Natural killer cell (primary cell): Measurements from ENCODE around the gene KLHDC7B. TPM values are rescaled to one million over a fixed set of nuclear protein-coding genes. Genes with fewer than 3 reads are reported as not detected.
A peak's percentile ranks its signal among the peaks of the same experiment; 100 is the strongest.

Experiments
- ATAC-seq, 3 donors: fragments of 150-1000 bp in 2 of 3; fragments of 200-7000 bp in 1 of 3; cut with Tn5 transposase; 1 replicate in 1 of 3; 2 replicates in 2 of 3; pipeline ENCODE4 v1.10.0; 2021; ENCODE audit warnings: mild to moderate bottlenecking in 2 of 3, moderate library complexity in 2 of 3
- DNase-seq, 2 donors: peaks; one replicate each; pipeline versions ENCODE4 v3.0.0 to v3.0.0-alpha.2; 2013 to 2021; ENCODE audit warnings: mixed read lengths in 1 of 2
- H3K27ac ChIP-seq: one replicate; pipeline ENCODE4 v1.5.1; 2013; ENCODE audit warnings: mild to moderate bottlenecking, low read length
- H3K27me3 ChIP-seq: one replicate; pipeline ENCODE4 v1.6.1; 2013; ENCODE audit warnings: low read length; ENCODE audit not compliant: control insufficient read depth, insufficient read depth
- H3K36me3 ChIP-seq: one replicate; pipeline ENCODE4 v1.6.1; 2013; ENCODE audit warnings: low read length; ENCODE audit not compliant: control insufficient read depth, insufficient read depth
- H3K4me1 ChIP-seq: one replicate; pipeline ENCODE4 v1.6.1; 2013; ENCODE audit warnings: low read length; ENCODE audit not compliant: control insufficient read depth, insufficient read depth
- H3K4me3 ChIP-seq: one replicate; pipeline ENCODE4 v1.5.1; 2013; ENCODE audit warnings: low read length
- H3K9me3 ChIP-seq: one replicate; pipeline ENCODE4 v1.6.1; 2013; ENCODE audit warnings: low read length; ENCODE audit not compliant: control insufficient read depth, insufficient read depth
- H3K27ac Mint-ChIP-seq, 2 donors: one replicate each; pipeline ENCODE4 v1.8.0; 2022; ENCODE audit warnings: mild to moderate bottlenecking in 2 of 2, mixed read lengths in 2 of 2, moderate library complexity in 1 of 2
- H3K27me3 Mint-ChIP-seq, 2 donors: one replicate each; pipeline ENCODE4 v1.8.0; 2022; ENCODE audit warnings: low read depth in 2 of 2, mixed read lengths in 2 of 2
- H3K36me3 Mint-ChIP-seq: one replicate; pipeline ENCODE4 v1.8.0; 2022; ENCODE audit warnings: mixed read lengths
- H3K4me1 Mint-ChIP-seq, 2 donors: one replicate each; pipeline ENCODE4 v1.8.0; 2022; ENCODE audit warnings: mixed read lengths in 2 of 2
- H3K4me3 Mint-ChIP-seq: one replicate; pipeline ENCODE4 v1.8.0; 2022; ENCODE audit warnings: mild to moderate bottlenecking, moderate library complexity, mixed read lengths
- H3K9me3 Mint-ChIP-seq, 2 donors: one replicate each; pipeline ENCODE4 v1.8.0; 2022; ENCODE audit warnings: mixed read lengths in 2 of 2
- WGBS: methylation state at CpG from one replicate; pipeline ENCODE4 v1.1.7; 2013; ENCODE audit warnings: missing lambda C conversion rate; ENCODE audit not compliant: insufficient coverage; 5-methylcytosine and 5-hydroxymethylcytosine counted together
- intact Hi-C: fragments of 100-400 bp; cut with micrococcal nuclease; formaldehyde crosslinking; loops from one replicate; pipeline ENCODE4 v1.14.2; 2022
- total RNA-seq, 4 donors: library from RNA; stranded (reverse); fragments of 120-200 nt in 1 of 4; gene quantifications; one replicate each; pipeline versions ENCODE4 v1.2.3 to v1.2.4, GENCODE V29; 2013 to 2022
- TF ChIP-seq, protein P1 (sequence below): fragments of 200-600 bp; IDR thresholded peaks from one replicate; pipeline ENCODE4 v1.8.0; 2022; ENCODE audit warnings: antibody characterized with exemption

Gene KLHDC7B
- total RNA-seq, 3 donors from 2014 or later (not counting 1 experiment from before 2014, with no cell fraction given): 2.4 to 6.9 (median 5.3) TPM

GRCh38 chr22:50548921-50549790 is 3.5 kb downstream of the KLHDC7B start:
- peak overlapping the region; percentile 51 for H3K4me3 ChIP-seq
- peak in 1 of 2 donors; percentile 27 for DNase-seq
- H3K27ac Mint-ChIP-seq: peak overlapping the region; percentile 57 to 72
- TF ChIP-seq, protein P1, sequence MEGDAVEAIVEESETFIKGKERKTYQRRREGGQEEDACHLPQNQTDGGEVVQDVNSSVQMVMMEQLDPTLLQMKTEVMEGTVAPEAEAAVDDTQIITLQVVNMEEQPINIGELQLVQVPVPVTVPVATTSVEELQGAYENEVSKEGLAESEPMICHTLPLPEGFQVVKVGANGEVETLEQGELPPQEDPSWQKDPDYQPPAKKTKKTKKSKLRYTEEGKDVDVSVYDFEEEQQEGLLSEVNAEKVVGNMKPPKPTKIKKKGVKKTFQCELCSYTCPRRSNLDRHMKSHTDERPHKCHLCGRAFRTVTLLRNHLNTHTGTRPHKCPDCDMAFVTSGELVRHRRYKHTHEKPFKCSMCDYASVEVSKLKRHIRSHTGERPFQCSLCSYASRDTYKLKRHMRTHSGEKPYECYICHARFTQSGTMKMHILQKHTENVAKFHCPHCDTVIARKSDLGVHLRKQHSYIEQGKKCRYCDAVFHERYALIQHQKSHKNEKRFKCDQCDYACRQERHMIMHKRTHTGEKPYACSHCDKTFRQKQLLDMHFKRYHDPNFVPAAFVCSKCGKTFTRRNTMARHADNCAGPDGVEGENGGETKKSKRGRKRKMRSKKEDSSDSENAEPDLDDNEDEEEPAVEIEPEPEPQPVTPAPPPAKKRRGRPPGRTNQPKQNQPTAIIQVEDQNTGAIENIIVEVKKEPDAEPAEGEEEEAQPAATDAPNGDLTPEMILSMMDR: no peak
- H3K9me3 ChIP-seq: no peaks in the 10 kb centered on the region
- WGBS: 54% methylated on average over 66 of the region's 68 CpGs
- H3K27ac ChIP-seq: peak overlapping the region; percentile 57
- H3K27me3 ChIP-seq: no peaks in the 10 kb centered on the region
- H3K36me3 ChIP-seq: no peaks in the 10 kb centered on the region
- H3K4me1 Mint-ChIP-seq: peaks cover 9 to 39% of the 10 kb centered on the region in 2 donors
- no peaks in the 10 kb centered on the region for H3K9me3 Mint-ChIP-seq
- peak in 1 of 3 donors; percentile 3 for ATAC-seq
- intact Hi-C loops: no loop called here
- H3K4me3 Mint-ChIP-seq: peak overlapping the region; percentile 80
- no peaks in the 10 kb centered on the region for H3K27me3 Mint-ChIP-seq
- peaks cover 48% of the 10 kb centered on the region for H3K4me1 ChIP-seq
- H3K36me3 Mint-ChIP-seq: no peaks in the 10 kb centered on the region

DNA sequence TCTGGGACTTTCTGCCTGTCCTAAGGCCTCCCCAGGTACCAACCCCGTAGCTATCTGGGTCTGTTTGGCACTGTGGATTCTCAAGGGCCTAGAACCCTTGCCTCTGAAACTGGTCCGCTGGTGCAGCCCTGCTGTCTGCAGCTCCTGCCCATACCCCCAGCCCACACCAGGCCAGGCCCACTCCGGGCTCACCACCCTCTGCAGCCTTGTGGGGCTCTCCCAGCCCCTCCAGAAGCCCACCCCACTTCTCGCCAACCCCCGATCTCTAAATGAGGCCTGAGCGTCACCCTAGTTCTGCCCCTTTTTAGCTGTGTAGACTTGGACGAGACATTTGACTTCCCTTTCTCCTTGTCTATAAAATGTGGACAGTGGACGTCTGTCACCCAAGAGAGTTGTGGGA is 4.7 kb downstream of the KLHDC7B start:
- H3K27ac Mint-ChIP-seq: peak overlapping the region in 1 of 2 donors; percentile 40
- H3K27me3 Mint-ChIP-seq: no peaks in the 10 kb centered on the region
- peaks cover 36% of the 10 kb centered on the region for H3K4me1 ChIP-seq
- H3K36me3 ChIP-seq: no peaks in the 10 kb centered on the region
- DNase-seq: no peak
- whole genome bisulfite sequencing: 94% methylated on average over 8 of the region's 8 CpGs
- H3K4me3 ChIP-seq: no peak overlapping the region
- H3K9me3 ChIP-seq: no peaks in the 10 kb centered on the region
- no peaks in the 10 kb centered on the region for H3K27me3 ChIP-seq
- intact Hi-C loops: no loop called here
- TF ChIP-seq, protein P1: no peak
- no peak overlapping the region for H3K27ac ChIP-seq
- peak overlapping the region; percentile 74 for H3K4me3 Mint-ChIP-seq
- H3K9me3 Mint-ChIP-seq: no peaks in the 10 kb centered on the region
- ATAC-seq: no peak
- H3K36me3 Mint-ChIP-seq: no peaks in the 10 kb centered on the region
- peaks cover 5 to 27% of the 10 kb centered on the region in 2 donors for H3K4me1 Mint-ChIP-seq

DNA sequence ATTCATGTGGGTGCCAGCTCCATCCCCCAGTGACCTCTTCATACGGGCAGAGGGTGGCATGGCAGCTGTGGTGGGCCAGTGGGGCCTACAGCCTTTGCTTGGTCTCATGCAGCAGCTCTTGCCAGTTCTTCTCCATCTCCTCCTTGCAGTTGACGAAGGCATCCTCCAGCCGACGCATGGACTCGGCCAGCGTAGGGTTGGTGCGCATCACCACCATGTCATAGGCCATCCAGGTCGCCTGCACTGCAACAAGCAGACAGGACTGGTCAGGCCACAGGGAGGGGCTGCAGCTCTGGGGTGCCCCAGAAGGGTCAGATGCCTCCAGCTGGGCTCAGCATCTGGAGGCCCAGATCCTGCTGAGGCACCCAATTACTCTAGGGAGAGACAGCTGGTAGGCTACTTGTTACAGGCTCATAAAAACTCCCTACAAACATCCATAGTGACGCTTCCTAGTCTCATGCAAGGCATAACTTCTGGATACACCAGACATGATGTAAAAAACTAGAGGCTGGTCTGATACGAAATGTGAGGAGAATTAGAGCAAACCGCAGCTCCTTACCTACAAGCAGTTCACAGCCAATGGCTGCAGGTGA is 5.6 kb downstream of the KLHDC7B start:
- Mint-ChIP-seq H3K4me3 (no peak overlapping the region), H3K4me1 (peaks cover 5 to 18% of the 10 kb centered on the region in 2 donors), H3K27ac (no peak overlapping the region), H3K27me3 (no peaks in the 10 kb centered on the region), H3K9me3 (no peaks in the 10 kb centered on the region), H3K36me3 (no peaks in the 10 kb centered on the region)
- TF ChIP-seq, protein P1: no peak
- DNase-seq: no peak
- intact Hi-C loops: no loop called here
- Histone ChIP-seq H3K9me3 (no peaks in the 10 kb centered on the region), H3K36me3 (no peaks in the 10 kb centered on the region), H3K27ac (no peak overlapping the region), H3K4me1 (peaks cover 27% of the 10 kb centered on the region), H3K4me3 (no peak overlapping the region), H3K27me3 (no peaks in the 10 kb centered on the region)
- ATAC-seq: no peak
- 97% methylated on average over 11 of the region's 11 CpGs for WGBS
